Adrenal gland (tissue), 5 donors: ENCODE measurements around the gene OR1F1.

Source experiments
- CTCF ChIP-seq, 6 experiments: fragments of 450-650 bp in 4 of 6; fragments of 200-600 bp in 2 of 6; sonication (generic) in 1 of 6; IDR thresholded peaks; 1 replicate in 5 of 6; 2 replicates in 1 of 6; pipeline versions ENCODE4 v1.5.1 to v1.8.0; 2016 to 2021; ENCODE audit warnings: antibody characterized with exemption in 6 of 6, mild to moderate bottlenecking in 2 of 6, moderate library complexity in 1 of 6
- POLR2A ChIP-seq, 2 donors: fragments of 450-650 bp; IDR thresholded peaks; one replicate each; pipeline ENCODE4 v1.6.1; 2017; ENCODE audit warnings: antibody characterized with exemption in 2 of 2, mild to moderate bottlenecking in 2 of 2, moderate library complexity in 1 of 2
- donor health status: DM: no; HTN: no; CAD: no.

- TF ChIP-seq CTCF (IDR thresholded peaks at IDR 0.05) (no peak), POLR2A (IDR thresholded peaks at IDR 0.05) (no peak)
Measured at GRCh38 chr16:3242709-3243108, 54.7 kb downstream of the OR1F1 start.
